Measurements from ENCODE around the gene FOXI1.
"Not testable (repeated sequence)": the region's sequence is repeated elsewhere in the genome, so short reads cannot be mapped to it uniquely, and the experiment has no call there.

DNA sequence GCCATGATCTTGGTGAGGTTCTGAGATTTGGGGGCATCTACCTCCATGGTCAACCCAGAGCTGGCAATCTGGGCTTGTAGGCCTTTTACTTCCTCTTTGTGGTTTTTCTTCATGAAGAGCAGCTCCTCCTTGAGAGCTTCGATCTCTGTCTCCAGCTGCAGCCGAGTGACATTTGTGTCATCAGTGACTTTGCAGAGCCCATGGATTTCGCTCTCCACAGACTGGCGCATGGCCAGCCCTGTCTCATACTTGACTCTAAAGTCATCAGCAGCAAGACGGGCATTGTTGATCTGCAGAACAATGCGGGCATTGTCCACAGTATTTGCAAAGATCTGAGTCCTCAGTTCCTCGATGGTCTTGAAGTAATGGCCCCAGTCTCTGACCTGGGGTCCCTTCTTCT is 35.5 kb downstream of the FOXI1 start:
- TF ChIP-seq, protein P1, sequence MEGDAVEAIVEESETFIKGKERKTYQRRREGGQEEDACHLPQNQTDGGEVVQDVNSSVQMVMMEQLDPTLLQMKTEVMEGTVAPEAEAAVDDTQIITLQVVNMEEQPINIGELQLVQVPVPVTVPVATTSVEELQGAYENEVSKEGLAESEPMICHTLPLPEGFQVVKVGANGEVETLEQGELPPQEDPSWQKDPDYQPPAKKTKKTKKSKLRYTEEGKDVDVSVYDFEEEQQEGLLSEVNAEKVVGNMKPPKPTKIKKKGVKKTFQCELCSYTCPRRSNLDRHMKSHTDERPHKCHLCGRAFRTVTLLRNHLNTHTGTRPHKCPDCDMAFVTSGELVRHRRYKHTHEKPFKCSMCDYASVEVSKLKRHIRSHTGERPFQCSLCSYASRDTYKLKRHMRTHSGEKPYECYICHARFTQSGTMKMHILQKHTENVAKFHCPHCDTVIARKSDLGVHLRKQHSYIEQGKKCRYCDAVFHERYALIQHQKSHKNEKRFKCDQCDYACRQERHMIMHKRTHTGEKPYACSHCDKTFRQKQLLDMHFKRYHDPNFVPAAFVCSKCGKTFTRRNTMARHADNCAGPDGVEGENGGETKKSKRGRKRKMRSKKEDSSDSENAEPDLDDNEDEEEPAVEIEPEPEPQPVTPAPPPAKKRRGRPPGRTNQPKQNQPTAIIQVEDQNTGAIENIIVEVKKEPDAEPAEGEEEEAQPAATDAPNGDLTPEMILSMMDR (IDR thresholded peaks at IDR 0.05 in 4 of 5, conservative IDR thresholded peaks at IDR 0.05 in 1 of 5): not testable (repeated sequence)
- not testable (repeated sequence) for TF ChIP-seq POLR2A (IDR thresholded peaks at IDR 0.05)
